ENCODE data around the gene MXD4. TPM values are rescaled to one million over a fixed set of nuclear protein-coding genes. Genes with fewer than 3 reads are reported as not detected.

MXD4 gene
- total and polyA plus RNA-seq, 2 experiments from 2014 or later, result 6.9 to 19.9 TPM

GRCh38 chr4:2266821-2267220, 4.9 kb upstream of the MXD4 start (continued):
- TF ChIP-seq, protein P1, sequence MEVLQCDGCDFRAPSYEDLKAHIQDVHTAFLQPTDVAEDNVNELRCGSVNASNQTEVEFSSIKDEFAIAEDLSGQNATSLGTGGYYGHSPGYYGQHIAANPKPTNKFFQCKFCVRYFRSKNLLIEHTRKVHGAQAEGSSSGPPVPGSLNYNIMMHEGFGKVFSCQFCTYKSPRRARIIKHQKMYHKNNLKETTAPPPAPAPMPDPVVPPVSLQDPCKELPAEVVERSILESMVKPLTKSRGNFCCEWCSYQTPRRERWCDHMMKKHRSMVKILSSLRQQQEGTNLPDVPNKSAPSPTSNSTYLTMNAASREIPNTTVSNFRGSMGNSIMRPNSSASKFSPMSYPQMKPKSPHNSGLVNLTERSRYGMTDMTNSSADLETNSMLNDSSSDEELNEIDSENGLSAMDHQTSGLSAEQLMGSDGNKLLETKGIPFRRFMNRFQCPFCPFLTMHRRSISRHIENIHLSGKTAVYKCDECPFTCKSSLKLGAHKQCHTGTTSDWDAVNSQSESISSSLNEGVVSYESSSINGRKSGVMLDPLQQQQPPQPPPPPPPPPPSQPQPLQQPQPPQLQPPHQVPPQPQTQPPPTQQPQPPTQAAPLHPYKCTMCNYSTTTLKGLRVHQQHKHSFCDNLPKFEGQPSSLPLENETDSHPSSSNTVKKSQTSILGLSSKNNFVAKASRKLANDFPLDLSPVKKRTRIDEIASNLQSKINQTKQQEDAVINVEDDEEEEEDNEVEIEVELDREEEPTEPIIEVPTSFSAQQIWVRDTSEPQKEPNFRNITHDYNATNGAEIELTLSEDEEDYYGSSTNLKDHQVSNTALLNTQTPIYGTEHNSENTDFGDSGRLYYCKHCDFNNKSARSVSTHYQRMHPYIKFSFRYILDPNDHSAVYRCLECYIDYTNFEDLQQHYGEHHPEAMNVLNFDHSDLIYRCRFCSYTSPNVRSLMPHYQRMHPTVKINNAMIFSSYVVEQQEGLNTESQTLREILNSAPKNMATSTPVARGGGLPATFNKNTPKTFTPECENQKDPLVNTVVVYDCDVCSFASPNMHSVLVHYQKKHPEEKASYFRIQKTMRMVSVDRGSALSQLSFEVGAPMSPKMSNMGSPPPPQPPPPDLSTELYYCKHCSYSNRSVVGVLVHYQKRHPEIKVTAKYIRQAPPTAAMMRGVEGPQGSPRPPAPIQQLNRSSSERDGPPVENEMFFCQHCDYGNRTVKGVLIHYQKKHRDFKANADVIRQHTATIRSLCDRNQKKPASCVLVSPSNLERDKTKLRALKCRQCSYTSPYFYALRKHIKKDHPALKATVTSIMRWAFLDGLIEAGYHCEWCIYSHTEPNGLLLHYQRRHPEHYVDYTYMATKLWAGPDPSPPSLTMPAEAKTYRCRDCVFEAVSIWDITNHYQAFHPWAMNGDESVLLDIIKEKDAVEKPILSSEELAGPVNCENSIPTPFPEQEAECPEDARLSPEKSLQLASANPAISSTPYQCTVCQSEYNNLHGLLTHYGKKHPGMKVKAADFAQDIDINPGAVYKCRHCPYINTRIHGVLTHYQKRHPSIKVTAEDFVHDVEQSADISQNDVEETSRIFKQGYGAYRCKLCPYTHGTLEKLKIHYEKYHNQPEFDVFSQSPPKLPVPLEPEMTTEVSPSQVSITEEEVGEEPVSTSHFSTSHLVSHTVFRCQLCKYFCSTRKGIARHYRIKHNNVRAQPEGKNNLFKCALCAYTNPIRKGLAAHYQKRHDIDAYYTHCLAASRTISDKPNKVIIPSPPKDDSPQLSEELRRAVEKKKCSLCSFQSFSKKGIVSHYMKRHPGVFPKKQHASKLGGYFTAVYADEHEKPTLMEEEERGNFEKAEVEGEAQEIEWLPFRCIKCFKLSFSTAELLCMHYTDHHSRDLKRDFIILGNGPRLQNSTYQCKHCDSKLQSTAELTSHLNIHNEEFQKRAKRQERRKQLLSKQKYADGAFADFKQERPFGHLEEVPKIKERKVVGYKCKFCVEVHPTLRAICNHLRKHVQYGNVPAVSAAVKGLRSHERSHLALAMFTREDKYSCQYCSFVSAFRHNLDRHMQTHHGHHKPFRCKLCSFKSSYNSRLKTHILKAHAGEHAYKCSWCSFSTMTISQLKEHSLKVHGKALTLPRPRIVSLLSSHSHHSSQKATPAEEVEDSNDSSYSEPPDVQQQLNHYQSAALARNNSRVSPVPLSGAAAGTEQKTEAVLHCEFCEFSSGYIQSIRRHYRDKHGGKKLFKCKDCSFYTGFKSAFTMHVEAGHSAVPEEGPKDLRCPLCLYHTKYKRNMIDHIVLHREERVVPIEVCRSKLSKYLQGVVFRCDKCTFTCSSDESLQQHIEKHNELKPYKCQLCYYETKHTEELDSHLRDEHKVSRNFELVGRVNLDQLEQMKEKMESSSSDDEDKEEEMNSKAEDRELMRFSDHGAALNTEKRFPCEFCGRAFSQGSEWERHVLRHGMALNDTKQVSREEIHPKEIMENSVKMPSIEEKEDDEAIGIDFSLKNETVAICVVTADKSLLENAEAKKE (CRISPR knock-in tag; IDR thresholded peaks at IDR 0.05), result no peak
- TF ChIP-seq NANOG (IDR thresholded peaks at IDR 0.05; ENCODE audit: borderline replicate concordance) (no peak), EZH2 (IDR thresholded peaks at IDR 0.05; ENCODE audit: low read depth, unreplicated experiment) (no peak)

DNA sequence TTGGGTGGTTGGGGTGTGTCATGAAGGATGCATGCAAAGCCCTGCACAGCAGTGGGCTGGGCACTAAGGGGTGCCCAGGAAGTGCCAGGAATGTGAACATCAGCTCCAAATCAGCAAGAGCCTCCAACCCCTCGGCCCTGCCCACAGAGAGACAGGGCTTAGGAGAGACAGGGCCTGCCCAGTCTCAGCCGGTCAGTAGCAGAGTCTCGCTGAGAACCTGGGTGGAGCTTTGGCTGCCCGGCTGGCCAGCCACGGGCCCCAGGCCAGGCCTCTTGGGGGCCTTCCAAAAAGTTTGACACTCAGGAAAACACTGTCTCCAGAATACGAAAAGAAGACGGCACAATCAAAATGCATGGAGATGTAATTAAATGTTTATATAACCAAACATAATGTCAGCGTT, 4.3 kb upstream of the MXD4 start:
- Histone ChIP-seq H3K9me2 (ENCODE audit: insufficient read depth) (no peaks in the 10 kb centered on the region), H3K79me2 (replicated peaks; ENCODE audit: insufficient read depth) (no peaks in the 10 kb centered on the region), H3K4me1 (ENCODE audit: insufficient read depth) (peaks cover 9% of the 10 kb centered on the region), H3K27ac (ENCODE audit: low read depth) (no peak overlapping the region), H3K36me3 (ENCODE audit: insufficient read depth) (no peaks in the 10 kb centered on the region), H3K27me3 (ENCODE audit: insufficient read depth) (0 out of 2 replicates have a peak, but pooled peaks cover 4% of the 10 kb centered on the region), H2AFZ (no peak overlapping the region), H3F3A (replicated peaks; ENCODE audit: low read depth) (no peaks in the 10 kb centered on the region), H3K4me3 (no peak overlapping the region), H4K20me1 (replicated peaks; ENCODE audit: insufficient read depth) (no peaks in the 10 kb centered on the region), H3K4me2 (no peak overlapping the region)
- H3K27ac Mint-ChIP-seq, result no peak overlapping the region
- H3K36me3 Mint-ChIP-seq (ENCODE audit: low read depth), result no peaks in the 10 kb centered on the region; the same call in 2 of the 3 replicates
- DNase-seq (ENCODE audit: low spot score) (no peak), ATAC-seq (no peak)
- peaks cover 3% of the 10 kb centered on the region for H3K27me3 Mint-ChIP-seq (ENCODE audit: insufficient read depth, low read depth, poor library complexity)
- no peak overlapping the region for H3K4me3 Mint-ChIP-seq
- no peaks in the 10 kb centered on the region for H3K9me3 Mint-ChIP-seq
- H3K4me1 Mint-ChIP-seq, result peaks cover 24% of the 10 kb centered on the region
- TF ChIP-seq EZH2 (IDR thresholded peaks at IDR 0.05; ENCODE audit: low read depth, unreplicated experiment) (no peak), REST (IDR thresholded peaks at IDR 0.05; ENCODE audit: unreplicated experiment) (no peak), POLR2AphosphoS5 (IDR thresholded peaks at IDR 0.05; ENCODE audit: low read depth) (no peak), JUNB (IDR thresholded peaks at IDR 0.05; ENCODE audit: unreplicated experiment) (no peak), ZNF331 (CRISPR knock-in tag; IDR thresholded peaks at IDR 0.05; ENCODE audit: low read depth) (no peak)
